Amniotic stem cell (primary cell): ENCODE results near the gene PPDPF.
A peak's percentile ranks its signal among the peaks of the same experiment; 100 is the strongest.
"Not testable (repeated sequence)": the region's sequence is repeated elsewhere in the genome, so short reads cannot be mapped to it uniquely, and the experiment has no call there.

Experiments used
- DNase-seq: peaks from one replicate; lab custom pipeline; 2025; lab: John Stamatoyannopoulos, UW

Gene PPDPF, protein sequence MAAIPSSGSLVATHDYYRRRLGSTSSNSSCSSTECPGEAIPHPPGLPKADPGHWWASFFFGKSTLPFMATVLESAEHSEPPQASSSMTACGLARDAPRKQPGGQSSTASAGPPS

GRCh38 chr20:63520504-63520933, at the start of gene PPDPF:
TSS of gene PPDPF (plus strand) at chr20:63520765. CDS start at chr20:63521309, 544 bp downstream.
- peak; percentile 62 for DNase-seq

- no peak for DNase-seq
These were observed 49.4 kb upstream of the PPDPF start for GRCh38 chr20:63471002-63471716.

DNA sequence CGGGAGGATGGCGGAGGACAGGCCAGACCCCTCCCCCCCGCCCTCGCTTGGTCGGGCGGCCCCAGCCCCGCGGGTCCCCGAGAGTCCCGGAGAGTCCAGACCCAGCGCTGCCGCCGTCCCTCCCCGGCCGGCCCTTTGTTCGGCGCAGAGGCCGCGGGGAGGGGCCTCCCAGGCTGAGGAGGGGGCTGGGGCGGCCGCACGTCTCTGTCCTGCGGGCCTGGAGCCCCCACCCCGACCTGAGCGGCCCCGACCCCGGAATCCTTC, 48.9 kb upstream of the PPDPF start:
- no peak for DNase-seq

GRCh38 chr20:63471981-63472831, 48.4 kb upstream of the PPDPF start, which contains the start of gene KCNQ2:
TSS of gene KCNQ2 (minus strand) at chr20:63472655. CDS start at chr20:63472463, 192 bp downstream.
- no peak for DNase-seq

- no peak for DNase-seq
These were observed 47.6 kb upstream of the PPDPF start for GRCh38 chr20:63472862-63473390.

- DNase-seq = no peak
These were observed 46.8 kb upstream of the PPDPF start for GRCh38 chr20:63473555-63474449.

DNA sequence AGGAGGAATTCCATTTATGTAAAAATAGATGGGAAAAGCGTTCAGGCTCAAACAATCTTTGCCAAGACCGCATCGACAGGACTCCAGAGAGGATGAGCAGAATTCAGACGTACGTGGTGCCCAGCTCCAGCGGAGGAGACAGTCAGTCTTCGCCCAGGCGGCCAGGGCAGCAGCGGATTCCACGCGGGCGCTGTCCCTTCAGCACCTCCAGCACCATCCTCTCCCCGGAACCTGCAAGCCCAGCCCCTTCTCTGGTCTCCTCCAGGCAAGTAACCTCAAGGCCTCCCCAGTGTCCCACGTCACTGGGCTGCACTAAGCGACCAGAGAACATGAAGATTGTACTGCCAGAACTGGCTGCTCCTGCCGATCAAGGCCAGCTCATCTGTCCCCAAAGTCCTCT, 45.4 kb upstream of the PPDPF start:
- no peak for DNase-seq

DNA sequence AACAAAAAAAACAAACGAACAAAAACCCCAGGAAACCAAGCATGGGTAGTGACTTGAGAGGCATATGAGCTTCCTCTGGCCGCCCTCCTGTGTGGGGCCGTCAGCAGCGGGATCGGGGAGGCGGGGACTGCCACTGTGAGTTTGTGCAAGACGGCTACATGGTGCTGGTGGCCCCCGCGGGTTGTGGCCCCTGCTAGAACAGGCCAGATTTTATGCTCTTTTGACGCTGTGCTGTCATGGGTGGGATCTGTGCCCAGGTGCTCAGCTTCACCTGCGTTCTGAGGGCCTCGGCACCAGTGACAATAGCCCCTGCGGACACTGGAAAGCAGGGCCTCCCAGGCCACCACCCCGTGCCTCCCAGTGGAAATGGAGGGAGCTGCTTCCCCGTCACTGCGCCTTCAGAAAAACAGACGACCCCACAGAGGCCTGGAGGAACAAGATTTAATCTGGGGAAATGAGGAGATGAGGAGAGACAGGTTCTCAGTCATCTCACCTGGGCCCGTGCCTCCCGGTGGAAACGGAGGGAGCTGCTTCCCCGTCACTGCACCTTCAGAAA, 43.4 kb upstream of the PPDPF start:
- no peak for DNase-seq

DNA sequence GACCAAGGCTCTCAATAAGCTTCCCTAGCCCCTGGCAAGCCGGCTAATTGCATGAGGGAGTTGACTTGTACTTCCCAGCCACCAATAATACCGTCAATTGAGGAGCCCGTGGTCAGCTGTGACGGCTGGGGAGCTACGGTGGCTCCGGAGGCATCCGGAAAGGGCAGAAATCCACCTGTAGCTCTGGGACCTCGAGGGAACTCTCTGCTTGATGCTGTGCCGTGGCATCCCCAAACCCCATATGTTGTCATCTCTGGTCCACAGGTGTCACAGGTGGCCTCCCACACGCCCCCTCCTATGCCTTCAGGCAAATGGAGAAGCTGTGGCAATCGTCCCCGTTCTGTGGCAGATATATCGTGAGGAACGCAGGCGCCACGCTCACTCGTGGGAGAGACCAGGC, 42.6 kb upstream of the PPDPF start:
- DNase-seq = no peak

- DNase-seq = no peak
These were observed 41.9 kb upstream of the PPDPF start for GRCh38 chr20:63478346-63479302.

- DNase-seq = not testable (repeated sequence)
These were observed 40.7 kb upstream of the PPDPF start for GRCh38 chr20:63479695-63480419.

- no peak for DNase-seq
These were observed 39.1 kb upstream of the PPDPF start for GRCh38 chr20:63481503-63481902.

- no peak for DNase-seq
These were observed 38.5 kb upstream of the PPDPF start for GRCh38 chr20:63482021-63482587.

- no peak for DNase-seq
These were observed 36.7 kb upstream of the PPDPF start for GRCh38 chr20:63483834-63484233.

DNA sequence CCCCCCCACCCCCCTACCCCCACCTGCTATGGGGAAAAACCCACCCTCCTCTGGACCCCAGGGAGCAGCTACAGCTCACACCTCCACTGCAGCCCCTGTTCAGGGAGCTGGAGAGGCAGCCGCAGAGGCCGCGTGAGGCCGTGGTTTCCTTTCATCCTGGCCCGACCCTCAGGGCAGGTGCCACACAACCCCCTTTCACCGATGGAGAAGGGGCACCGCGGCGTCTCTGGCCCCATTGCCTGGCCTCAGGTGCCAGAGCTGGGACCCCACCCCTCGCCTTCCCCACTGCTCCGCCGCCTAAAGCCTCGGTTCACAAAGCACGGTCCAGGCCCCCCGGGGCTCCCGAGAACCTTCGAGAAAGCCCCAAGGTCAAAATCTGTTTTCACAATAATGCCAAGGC, 36.3 kb upstream of the PPDPF start:
- DNase-seq = no peak

GRCh38 chr20:63484651-63485403, 35.7 kb upstream of the PPDPF start:
- DNase-seq = no peak

DNA sequence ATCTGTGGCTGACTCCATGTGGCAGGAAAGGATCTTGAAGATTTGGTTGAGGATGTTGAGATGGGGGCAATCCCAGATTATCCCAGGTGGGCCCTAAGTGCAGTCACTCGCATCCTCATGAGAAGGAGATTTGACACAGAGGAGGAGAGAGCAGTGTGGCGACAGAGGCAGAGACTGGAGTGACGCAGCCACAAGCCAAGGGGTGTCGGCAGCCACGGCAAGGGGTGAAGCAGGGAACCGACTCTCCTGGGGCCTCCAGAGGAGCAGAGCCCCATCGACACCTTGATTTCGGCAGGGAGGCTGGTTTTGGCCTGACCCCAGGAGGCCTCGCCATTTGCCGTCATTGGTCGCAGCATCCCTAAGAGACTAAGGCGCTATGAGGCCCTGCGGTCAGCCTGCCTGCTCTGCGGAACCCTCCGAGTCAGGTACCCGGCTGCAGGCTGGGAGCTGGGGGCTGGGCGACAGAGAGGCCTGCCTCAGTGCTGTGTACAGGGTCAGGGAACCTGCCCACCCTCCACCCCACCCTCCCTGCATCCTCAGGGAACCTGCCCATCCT, 34.2 kb upstream of the PPDPF start:
- DNase-seq = no peak

GRCh38 chr20:63487116-63487764, 33.3 kb upstream of the PPDPF start:
- no peak for DNase-seq
